NCI-H2171 treated with DMSO at 0.1 percent for 48 hours (cell line): ENCODE data around the gene SRSF8.
"Not testable (repeated sequence)": the region's sequence is repeated elsewhere in the genome, so short reads cannot be mapped to it uniquely, and the experiment has no call there.

Experiments
- DNase-seq: peaks from one replicate; lab custom pipeline; 2025; lab: John Stamatoyannopoulos, UW

SRSF8 gene

DNA sequence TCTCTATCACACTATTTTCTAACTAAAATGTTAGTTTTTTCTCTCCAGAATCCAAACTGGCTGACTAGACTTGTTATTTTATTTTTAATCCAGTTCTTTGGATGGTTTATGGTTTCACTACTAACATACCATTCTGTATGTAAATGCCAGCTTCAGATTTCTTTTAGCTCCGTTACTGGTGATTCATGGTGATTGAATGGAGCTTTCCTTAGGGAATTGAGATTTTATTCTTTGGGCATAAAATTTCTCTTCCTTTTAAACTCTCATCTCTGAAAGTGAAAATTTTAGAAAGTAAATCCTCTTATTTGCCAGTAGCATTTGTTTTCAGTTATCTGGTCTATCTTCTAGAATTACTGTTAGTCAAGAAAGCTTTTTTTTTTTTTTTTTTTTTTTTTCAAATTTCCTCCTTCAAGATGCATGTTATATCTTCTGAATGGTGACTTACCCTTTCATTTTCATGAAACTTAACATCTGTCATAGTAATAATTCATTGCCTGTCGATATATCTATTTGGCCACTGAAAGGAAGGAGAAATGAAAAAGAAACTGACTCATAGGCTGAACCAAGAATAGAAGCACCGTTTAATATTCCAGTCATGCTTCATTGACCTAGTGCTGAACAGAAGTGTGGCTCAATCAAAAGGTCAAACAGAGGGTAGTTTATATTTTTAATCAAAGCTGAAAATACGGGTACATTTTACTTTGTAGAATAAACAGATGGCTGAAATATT is 29.3 kb downstream of the SRSF8 start:
- DNase-seq = peak; percentile 66

DNA sequence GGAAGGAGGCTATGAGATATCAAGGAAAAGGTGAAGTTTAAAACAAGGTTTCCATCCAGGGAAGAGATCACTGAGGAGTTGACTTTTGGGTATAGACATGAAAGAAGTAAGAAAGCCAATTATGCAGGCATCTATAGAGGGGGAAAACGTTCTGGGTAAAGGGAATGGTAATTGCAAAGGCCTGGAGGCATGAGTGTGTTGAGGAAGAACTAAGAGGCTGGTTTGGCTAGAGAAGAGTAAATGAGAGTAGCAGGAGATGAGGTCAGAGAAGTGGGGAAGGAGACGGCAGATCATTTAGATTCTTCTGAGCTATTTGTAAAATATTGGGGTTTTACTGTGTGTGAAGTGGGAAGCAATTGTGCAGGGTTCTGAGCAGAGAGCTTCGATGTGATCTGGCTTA is 30.5 kb downstream of the SRSF8 start:
- DNase-seq = no peak

DNA sequence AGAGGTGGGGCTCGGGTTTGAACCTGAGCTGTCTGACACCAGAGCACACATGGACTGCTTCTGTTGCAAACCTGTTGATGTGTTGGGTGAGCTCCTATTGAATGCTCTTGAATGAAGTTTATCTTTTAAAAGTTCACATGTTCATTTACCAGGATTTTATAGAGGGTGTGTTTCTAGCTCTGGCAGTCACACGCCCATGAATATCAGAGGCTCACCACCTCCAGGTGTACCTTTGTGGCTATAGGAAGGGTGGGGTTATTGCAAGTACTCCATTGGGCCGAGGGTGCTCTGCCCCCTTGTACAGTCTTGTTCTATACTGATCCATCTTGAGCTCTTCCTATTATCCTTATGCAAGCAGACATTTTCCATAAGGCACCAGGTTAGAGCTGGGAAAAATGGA is 32.1 kb downstream of the SRSF8 start:
- DNase-seq = no peak

GRCh38 chr11:95100191-95100648 is 33.5 kb downstream of the SRSF8 start:
- DNase-seq = no peak

DNA sequence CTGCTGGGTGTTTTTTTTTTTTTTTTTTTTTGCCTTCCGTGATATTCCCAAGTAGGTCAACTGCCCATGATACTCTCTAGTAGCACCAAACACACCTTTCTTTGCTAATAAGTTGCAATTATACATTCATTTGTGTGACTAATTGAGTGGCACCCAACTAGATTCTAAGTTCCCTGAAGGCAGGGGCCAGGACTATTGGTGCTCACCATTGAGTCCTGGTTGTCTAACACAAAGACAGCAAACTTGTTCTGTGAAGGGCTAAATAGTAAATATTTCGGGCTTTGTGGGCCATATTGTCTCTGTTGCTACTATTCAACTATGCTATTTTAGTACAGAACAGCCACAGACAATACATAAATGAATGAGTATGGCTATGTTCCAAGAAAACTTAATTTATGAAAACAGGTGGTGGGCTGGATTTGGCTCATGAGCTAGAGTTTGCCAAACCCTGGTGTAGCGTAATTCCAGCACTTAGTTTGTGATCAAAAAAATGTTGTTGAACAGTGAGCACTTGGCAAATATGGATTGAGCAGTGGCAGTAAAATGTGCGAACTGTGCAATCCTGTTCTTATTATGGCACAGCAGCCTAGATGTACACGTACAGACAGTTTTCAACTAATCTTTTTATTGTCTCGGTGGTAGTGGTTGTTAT is 34.3 kb downstream of the SRSF8 start:
- DNase-seq = peak; percentile 42

DNA sequence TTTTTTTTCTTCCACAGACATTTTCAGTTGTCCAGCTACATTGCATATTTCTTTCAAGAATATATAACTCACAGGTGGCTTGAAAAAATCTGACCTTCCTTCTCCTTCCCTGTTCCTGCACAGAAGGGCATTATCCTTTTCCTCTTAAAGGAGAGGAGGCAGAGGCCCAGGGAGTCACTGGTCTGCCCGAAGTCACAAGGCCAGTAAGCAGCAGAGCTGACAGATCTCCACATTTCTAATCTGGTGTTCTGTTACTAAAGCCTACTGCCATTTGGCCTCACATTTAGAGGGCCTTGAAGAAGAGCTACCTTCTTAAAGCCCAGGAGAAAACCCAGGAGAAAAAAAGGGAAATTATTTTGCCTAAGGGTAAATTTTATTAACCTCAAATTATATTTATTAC is 35.2 kb downstream of the SRSF8 start:
- peak; percentile 16 for DNase-seq

DNA sequence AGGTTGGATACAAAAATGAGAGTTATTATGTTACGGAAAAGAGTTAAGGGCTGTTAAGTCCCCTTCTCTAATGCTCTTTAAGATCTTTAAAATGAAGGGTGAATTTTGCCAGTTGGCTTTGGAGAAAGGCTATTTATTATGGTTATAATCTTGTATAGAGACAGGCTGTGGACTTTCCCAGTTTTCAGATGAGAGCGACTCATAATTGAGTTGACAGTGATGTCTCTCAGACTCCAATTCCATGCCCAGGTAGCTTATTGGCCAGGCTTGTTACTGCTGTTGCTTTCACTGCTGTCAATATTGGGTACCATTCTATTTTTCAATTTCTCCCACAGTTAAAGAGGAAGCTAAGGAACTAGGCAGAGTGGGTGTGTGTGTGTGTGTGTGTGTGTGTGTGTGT is 36.0 kb downstream of the SRSF8 start:
- no peak for DNase-seq

- DNase-seq = no peak
These were observed 37.0 kb downstream of the SRSF8 start for GRCh38 chr11:95103701-95104100.

GRCh38 chr11:95104121-95104830 is 37.6 kb downstream of the SRSF8 start:
- peak; percentile 44 for DNase-seq

DNA sequence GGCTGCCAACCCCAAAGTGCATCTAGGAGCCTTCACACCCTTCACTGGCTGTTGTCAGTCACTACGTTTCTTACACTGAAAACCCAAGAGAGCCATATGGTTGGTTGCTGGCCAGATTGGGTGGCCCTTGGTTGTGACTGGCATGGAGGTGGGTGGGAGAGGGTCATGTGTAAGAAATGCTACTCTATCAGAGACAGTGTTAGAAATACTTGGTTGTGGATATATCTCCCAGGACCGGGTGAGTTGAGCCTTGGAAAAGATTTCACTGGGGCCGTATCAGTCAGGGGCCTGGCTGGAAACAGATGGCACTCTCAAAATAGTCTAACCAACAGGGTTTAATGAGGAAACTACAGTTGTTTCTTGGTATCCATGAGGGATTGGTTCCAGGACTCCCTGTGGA is 38.1 kb downstream of the SRSF8 start:
- DNase-seq = peak; percentile 79

GRCh38 chr11:95108159-95108611 is 41.5 kb downstream of the SRSF8 start:
- no peak for DNase-seq

GRCh38 chr11:95108671-95109551 is 42.2 kb downstream of the SRSF8 start:
- no peak for DNase-seq

DNA sequence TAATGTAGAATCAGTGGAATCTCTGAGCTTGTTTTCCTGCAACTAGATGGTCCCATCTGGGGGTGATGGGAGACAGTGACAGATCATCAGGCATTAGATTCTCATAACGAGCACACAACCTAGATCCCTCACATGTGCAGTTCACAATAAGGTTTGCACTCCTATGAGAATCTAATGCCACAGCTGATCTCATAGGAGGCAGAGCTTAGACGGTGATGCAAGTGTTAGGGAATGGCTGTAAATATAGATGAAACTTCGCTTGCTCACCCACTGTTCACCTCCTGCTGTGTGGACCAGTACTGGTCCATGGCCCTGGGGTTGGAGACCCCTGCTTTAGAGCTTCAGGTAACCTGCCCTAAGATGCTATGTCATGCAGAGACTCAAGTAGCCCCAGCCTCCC is 44.8 kb downstream of the SRSF8 start:
- not testable (repeated sequence) for DNase-seq

- DNase-seq = no peak
These were observed 45.3 kb downstream of the SRSF8 start for GRCh38 chr11:95111923-95112540.

GRCh38 chr11:95115597-95115996 is 48.9 kb downstream of the SRSF8 start:
- no peak for DNase-seq

- no peak for DNase-seq
These were observed 52.8 kb downstream of the SRSF8 start for GRCh38 chr11:95119361-95120060.
